ENCODE data around the gene TMEM41A. TPM values are rescaled to one million over a fixed set of nuclear protein-coding genes. Genes with fewer than 3 reads are reported as not detected.
A peak's percentile ranks its signal among the peaks of the same experiment; 100 is the strongest.

The TMEM41A gene
- 10 to 100 TPM; 12.5 to 24.6 (median 13.4) TPM for total RNA-seq

GRCh38 chr3:185498503-185499396, at the start of gene TMEM41A:
TMEM41A (minus strand) TSS chr3:185499035; CDS start chr3:185498961, 74 bp downstream.
- TF ChIP-seq CTCF (IDR thresholded peaks at IDR 0.05), result no peak
- peak; percentile 80 for DNase-seq (ENCODE audit: low spot score)
- ATAC-seq (ENCODE audit: low FRiP score), result peak; percentile 98

GRCh38 chr3:185540695-185541094, 41.9 kb upstream of the TMEM41A start:
- TF ChIP-seq CTCF (IDR thresholded peaks at IDR 0.05), result no peak
- ATAC-seq (ENCODE audit: low FRiP score) (no peak), DNase-seq (ENCODE audit: low spot score) (no peak)

GRCh38 chr3:185539934-185540333, 41.1 kb upstream of the TMEM41A start:
- no peak for DNase-seq (ENCODE audit: low spot score)
- no peak for TF ChIP-seq CTCF (IDR thresholded peaks at IDR 0.05)
- ATAC-seq (ENCODE audit: low FRiP score), result no peak

- ATAC-seq (ENCODE audit: low FRiP score) (peak; percentile 97), DNase-seq (ENCODE audit: low spot score) (no peak)
- TF ChIP-seq CTCF (IDR thresholded peaks at IDR 0.05), result no peak
These were observed 38.6 kb upstream of the TMEM41A start for GRCh38 chr3:185537369-185537970.

- TF ChIP-seq CTCF (IDR thresholded peaks at IDR 0.05), result no peak
- ATAC-seq (ENCODE audit: low FRiP score) (no peak), DNase-seq (ENCODE audit: low spot score) (no peak)
These were observed 35.7 kb upstream of the TMEM41A start for GRCh38 chr3:185534511-185534910.

- ATAC-seq (ENCODE audit: low FRiP score), result no peak
- TF ChIP-seq CTCF (IDR thresholded peaks at IDR 0.05), result no peak
These were observed 34.1 kb upstream of the TMEM41A start for GRCh38 chr3:185532901-185533300.

More at GRCh38 chr3:185532901-185533300, 34.1 kb upstream of the TMEM41A start:
- DNase-seq (ENCODE audit: low spot score), result no peak
